GM12878 (cell line): ENCODE results near the gene SLC23A2. TPM values are rescaled to one million over a fixed set of nuclear protein-coding genes. Genes with fewer than 3 reads are reported as not detected.

Experiments used
- CHD4 ChIP-seq: fragments of 200-600 bp; sonication (generic); IDR thresholded peaks from 2 replicates; pipeline ENCODE4 v1.6.1; 2016; ENCODE audit warnings: mild to moderate bottlenecking
- FOS ChIP-seq: IDR thresholded peaks from 3 replicates; pipeline ENCODE4 v1.6.1; 2011; ENCODE audit warnings: borderline replicate concordance; ENCODE audit not compliant: insufficient read length; ENCODE audit errors: extremely low read depth
- HDAC6 ChIP-seq: fragments of 200-600 bp; sonication (generic); IDR thresholded peaks from one replicate; pipeline ENCODE4 v1.8.0; 2017; ENCODE audit warnings: antibody characterized with exemption; ENCODE audit not compliant: unreplicated experiment
- KDM1A ChIP-seq: fragments of 200-600 bp; sonication (generic); IDR thresholded peaks from 2 replicates; pipeline ENCODE4 v1.6.1; 2016; ENCODE audit warnings: borderline replicate concordance
- MEF2A ChIP-seq: IDR thresholded peaks from 2 replicates; pipeline ENCODE4 v1.6.1; 2011; ENCODE audit warnings: low read depth, mild to moderate bottlenecking, low read length, moderate library complexity; ENCODE audit not compliant: insufficient read depth
- MXI1 ChIP-seq: fragments of 150-350 bp; IDR thresholded peaks from 2 replicates; pipeline ENCODE4 v1.6.1; 2011; ENCODE audit warnings: low read depth, mild to moderate bottlenecking, inconsistent platforms, low read length, improper control_type of control experiment
- NBN ChIP-seq: fragments of 450-650 bp; IDR thresholded peaks from 2 replicates; pipeline ENCODE4 v1.6.1; 2016
- NR2C1 ChIP-seq: fragments of 450-650 bp; IDR thresholded peaks from 2 replicates; pipeline ENCODE4 v1.6.1; 2017; ENCODE audit warnings: antibody characterized with exemption, mild to moderate bottlenecking, moderate library complexity
- PRDM15 ChIP-seq: fragments of 450-650 bp; formaldehyde crosslinking; IDR thresholded peaks from 2 replicates; pipeline ENCODE4 v1.4.0; 2020; ENCODE audit warnings: mild to moderate bottlenecking, moderate library complexity
- SUZ12 ChIP-seq: fragments of 200-600 bp; sonication (generic); IDR thresholded peaks from one replicate; pipeline ENCODE4 v1.6.1; 2018; ENCODE audit warnings: antibody characterized with exemption, mild to moderate bottlenecking; ENCODE audit not compliant: unreplicated experiment
- ZBTB11 ChIP-seq: fragments of 450-650 bp; formaldehyde crosslinking; IDR thresholded peaks from 2 replicates; pipeline ENCODE4 v1.5.0; 2022; ENCODE audit warnings: mild to moderate bottlenecking, missing genetic modification characterization
- polyA plus RNA-seq, 11 experiments: library from polyadenylated mRNA; depleted of rRNA in 4 of 11; unstranded in 6 of 11; stranded (reverse) in 5 of 11; fragments of >200 nt; fragmentation: Nextera tagmentation in 4 of 11; fragmentation: Illumina TruSeq in 1 of 11; extraction: Ambion mirVana in 4 of 11; extraction: Trizol in 1 of 11; gene quantifications; 1 replicate in 1 of 11; 2 replicates in 10 of 11; pipeline versions ENCODE4 v1.2.1 to v1.2.3, GENCODE V29; 2011 to 2016; ENCODE audit warnings: inconsistent platforms in 2 of 11, missing spikeins in 2 of 11, low read depth in 1 of 11
- total RNA-seq, 4 experiments: library from RNA; depleted of rRNA in 3 of 4; stranded (reverse); fragments of >200 nt in 3 of 4; fragmentation: Illumina TruSeq in 1 of 4; extraction: Trizol in 1 of 4; gene quantifications; 2 replicates each; pipeline versions ENCODE4 v1.2.1 to v1.2.3, GENCODE V29; 2013 to 2021
- TF ChIP-seq, protein P1 (sequence below): IDR thresholded peaks from 2 replicates; pipeline ENCODE4 v1.6.1; 2012; ENCODE audit warnings: mild to moderate bottlenecking, low read depth, low read length
- TF ChIP-seq, protein P2 (sequence below): fragments of 450-650 bp; IDR thresholded peaks from 2 replicates; pipeline ENCODE4 v1.6.1; 2017; ENCODE audit warnings: mild to moderate bottlenecking

Gene SLC23A2
- total and polyA plus RNA-seq, 10 of the 15 experiments (the other 5 are each of a cell fraction or from before 2014, with no cell fraction given): 4.4 to 56.1 (median 35.5) TPM

GRCh38 chr20:4875578-4876067 lies 125.7 kb downstream of the SLC23A2 start (continued):
- TF ChIP-seq MEF2A: no peak
- TF ChIP-seq MXI1: no peak
- TF ChIP-seq PRDM15 (CRISPR knock-in tag): no peak
- TF ChIP-seq HDAC6: no peak
- TF ChIP-seq FOS: no peak
- TF ChIP-seq, protein P1, sequence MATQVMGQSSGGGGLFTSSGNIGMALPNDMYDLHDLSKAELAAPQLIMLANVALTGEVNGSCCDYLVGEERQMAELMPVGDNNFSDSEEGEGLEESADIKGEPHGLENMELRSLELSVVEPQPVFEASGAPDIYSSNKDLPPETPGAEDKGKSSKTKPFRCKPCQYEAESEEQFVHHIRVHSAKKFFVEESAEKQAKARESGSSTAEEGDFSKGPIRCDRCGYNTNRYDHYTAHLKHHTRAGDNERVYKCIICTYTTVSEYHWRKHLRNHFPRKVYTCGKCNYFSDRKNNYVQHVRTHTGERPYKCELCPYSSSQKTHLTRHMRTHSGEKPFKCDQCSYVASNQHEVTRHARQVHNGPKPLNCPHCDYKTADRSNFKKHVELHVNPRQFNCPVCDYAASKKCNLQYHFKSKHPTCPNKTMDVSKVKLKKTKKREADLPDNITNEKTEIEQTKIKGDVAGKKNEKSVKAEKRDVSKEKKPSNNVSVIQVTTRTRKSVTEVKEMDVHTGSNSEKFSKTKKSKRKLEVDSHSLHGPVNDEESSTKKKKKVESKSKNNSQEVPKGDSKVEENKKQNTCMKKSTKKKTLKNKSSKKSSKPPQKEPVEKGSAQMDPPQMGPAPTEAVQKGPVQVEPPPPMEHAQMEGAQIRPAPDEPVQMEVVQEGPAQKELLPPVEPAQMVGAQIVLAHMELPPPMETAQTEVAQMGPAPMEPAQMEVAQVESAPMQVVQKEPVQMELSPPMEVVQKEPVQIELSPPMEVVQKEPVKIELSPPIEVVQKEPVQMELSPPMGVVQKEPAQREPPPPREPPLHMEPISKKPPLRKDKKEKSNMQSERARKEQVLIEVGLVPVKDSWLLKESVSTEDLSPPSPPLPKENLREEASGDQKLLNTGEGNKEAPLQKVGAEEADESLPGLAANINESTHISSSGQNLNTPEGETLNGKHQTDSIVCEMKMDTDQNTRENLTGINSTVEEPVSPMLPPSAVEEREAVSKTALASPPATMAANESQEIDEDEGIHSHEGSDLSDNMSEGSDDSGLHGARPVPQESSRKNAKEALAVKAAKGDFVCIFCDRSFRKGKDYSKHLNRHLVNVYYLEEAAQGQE: no peak
- TF ChIP-seq CHD4: no peak
- TF ChIP-seq NBN: no peak
- TF ChIP-seq, protein P2, sequence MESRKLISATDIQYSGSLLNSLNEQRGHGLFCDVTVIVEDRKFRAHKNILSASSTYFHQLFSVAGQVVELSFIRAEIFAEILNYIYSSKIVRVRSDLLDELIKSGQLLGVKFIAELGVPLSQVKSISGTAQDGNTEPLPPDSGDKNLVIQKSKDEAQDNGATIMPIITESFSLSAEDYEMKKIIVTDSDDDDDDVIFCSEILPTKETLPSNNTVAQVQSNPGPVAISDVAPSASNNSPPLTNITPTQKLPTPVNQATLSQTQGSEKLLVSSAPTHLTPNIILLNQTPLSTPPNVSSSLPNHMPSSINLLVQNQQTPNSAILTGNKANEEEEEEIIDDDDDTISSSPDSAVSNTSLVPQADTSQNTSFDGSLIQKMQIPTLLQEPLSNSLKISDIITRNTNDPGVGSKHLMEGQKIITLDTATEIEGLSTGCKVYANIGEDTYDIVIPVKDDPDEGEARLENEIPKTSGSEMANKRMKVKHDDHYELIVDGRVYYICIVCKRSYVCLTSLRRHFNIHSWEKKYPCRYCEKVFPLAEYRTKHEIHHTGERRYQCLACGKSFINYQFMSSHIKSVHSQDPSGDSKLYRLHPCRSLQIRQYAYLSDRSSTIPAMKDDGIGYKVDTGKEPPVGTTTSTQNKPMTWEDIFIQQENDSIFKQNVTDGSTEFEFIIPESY: no peak
- TF ChIP-seq ZBTB11: no peak
- no peak for TF ChIP-seq NR2C1
- no peak for TF ChIP-seq SUZ12
- TF ChIP-seq KDM1A: no peak
